Measurements from ENCODE around the gene DNAJC15. TPM values are rescaled to one million over a fixed set of nuclear protein-coding genes. Genes with fewer than 3 reads are reported as not detected.

The DNAJC15 gene
- total RNA-seq, 1 experiment from 2014 or later = 2.4 TPM

GRCh38 chr13:43009506-43009905, 13.9 kb upstream of the DNAJC15 start:
- CTCF ChIA-PET = no interaction called here
- intact Hi-C loops (cut with micrococcal nuclease; ENCODE audit: unreplicated experiment) = no loop called here
- no peaks in the 10 kb centered on the region for H3K36me3 ChIP-seq (ENCODE audit: insufficient read depth, low read length, poor library complexity, severe bottlenecking)
- BruUV-seq (replicated peaks) = no TSS peak
- no peaks in the 10 kb centered on the region for H3K9me3 ChIP-seq (ENCODE audit: low read depth, low read length, poor library complexity, severe bottlenecking)
- POLR2A ChIA-PET (ENCODE audit: low non-redundant PET) = no interaction called here
- H3K27ac ChIP-seq (ENCODE audit: low read depth, low read length, poor library complexity, severe bottlenecking) = no peak overlapping the region
- DNase-seq (ENCODE audit: low spot score) = no peak
- H3K4me1 ChIP-seq (ENCODE audit: insufficient read depth, low read length, poor library complexity, severe bottlenecking) = peaks cover 8% of the 10 kb centered on the region
- no peaks in the 10 kb centered on the region for H3K27me3 ChIP-seq (replicated peaks; ENCODE audit: insufficient read depth, low read depth, low read length, poor library complexity)
- TF ChIP-seq CTCF (conservative IDR thresholded peaks at IDR 0.05; ENCODE audit: low read depth, low read length) = no peak
- no peak for TF ChIP-seq EZH2 (IDR thresholded peaks at IDR 0.05; ENCODE audit: borderline replicate concordance, low read depth, low read length, poor library complexity, severe bottlenecking)
- H3K4me3 ChIP-seq (ENCODE audit: low read depth, low read length, poor library complexity, severe bottlenecking) = no peak overlapping the region

- no peak overlapping the region for H3K27ac ChIP-seq (ENCODE audit: low read depth, low read length, poor library complexity, severe bottlenecking)
- intact Hi-C loops (cut with micrococcal nuclease; ENCODE audit: unreplicated experiment) = no loop called here
- no peak overlapping the region for H3K4me3 ChIP-seq (ENCODE audit: low read depth, low read length, poor library complexity, severe bottlenecking)
- no peaks in the 10 kb centered on the region for H3K4me1 ChIP-seq (ENCODE audit: insufficient read depth, low read length, poor library complexity, severe bottlenecking)
- CTCF ChIA-PET = no interaction called here
- POLR2A ChIA-PET (ENCODE audit: low non-redundant PET) = no interaction called here
- H3K36me3 ChIP-seq (ENCODE audit: insufficient read depth, low read length, poor library complexity, severe bottlenecking) = no peaks in the 10 kb centered on the region
- no TSS peak for BruUV-seq (replicated peaks)
- no peaks in the 10 kb centered on the region for H3K27me3 ChIP-seq (replicated peaks; ENCODE audit: insufficient read depth, low read depth, low read length, poor library complexity)
- DNase-seq (ENCODE audit: low spot score) = no peak
- TF ChIP-seq EZH2 (IDR thresholded peaks at IDR 0.05; ENCODE audit: borderline replicate concordance, low read depth, low read length, poor library complexity, severe bottlenecking) = no peak
- TF ChIP-seq CTCF (conservative IDR thresholded peaks at IDR 0.05; ENCODE audit: low read depth, low read length) = no peak
- H3K9me3 ChIP-seq (ENCODE audit: low read depth, low read length, poor library complexity, severe bottlenecking) = no peaks in the 10 kb centered on the region
Observed at GRCh38 chr13:43014162-43014561, 9.2 kb upstream of the DNAJC15 start.

- Histone ChIP-seq H3K36me3 (ENCODE audit: insufficient read depth, low read length, poor library complexity, severe bottlenecking) (no peaks in the 10 kb centered on the region), H3K27ac (ENCODE audit: low read depth, low read length, poor library complexity, severe bottlenecking) (no peak overlapping the region), H3K4me1 (ENCODE audit: insufficient read depth, low read length, poor library complexity, severe bottlenecking) (no peaks in the 10 kb centered on the region), H3K9me3 (ENCODE audit: low read depth, low read length, poor library complexity, severe bottlenecking) (no peaks in the 10 kb centered on the region), H3K4me3 (ENCODE audit: low read depth, low read length, poor library complexity, severe bottlenecking) (no peak overlapping the region), H3K27me3 (replicated peaks; ENCODE audit: insufficient read depth, low read depth, low read length, poor library complexity) (no peaks in the 10 kb centered on the region)
- no TSS peak for BruUV-seq (replicated peaks)
- TF ChIP-seq CTCF (conservative IDR thresholded peaks at IDR 0.05; ENCODE audit: low read depth, low read length) = no peak
- no peak for TF ChIP-seq EZH2 (IDR thresholded peaks at IDR 0.05; ENCODE audit: borderline replicate concordance, low read depth, low read length, poor library complexity, severe bottlenecking)
- intact Hi-C loops (cut with micrococcal nuclease; ENCODE audit: unreplicated experiment) = no loop called here
- POLR2A ChIA-PET (ENCODE audit: low non-redundant PET) = no interaction called here
- CTCF ChIA-PET = no interaction called here
- DNase-seq (ENCODE audit: low spot score) = no peak
Observed at GRCh38 chr13:43016226-43016625, 7.2 kb upstream of the DNAJC15 start.

Measured in A673 (cell line).